Measurements from ENCODE around the gene GAB2. TPM values are rescaled to one million over a fixed set of nuclear protein-coding genes. Genes with fewer than 3 reads are reported as not detected.

The GAB2 gene
- total and polyA plus RNA-seq, 10 of the 15 experiments (the other 5 are each of a cell fraction or from before 2014, with no cell fraction given), result 0.69 to 12.6 (median 3.8) TPM

DNA sequence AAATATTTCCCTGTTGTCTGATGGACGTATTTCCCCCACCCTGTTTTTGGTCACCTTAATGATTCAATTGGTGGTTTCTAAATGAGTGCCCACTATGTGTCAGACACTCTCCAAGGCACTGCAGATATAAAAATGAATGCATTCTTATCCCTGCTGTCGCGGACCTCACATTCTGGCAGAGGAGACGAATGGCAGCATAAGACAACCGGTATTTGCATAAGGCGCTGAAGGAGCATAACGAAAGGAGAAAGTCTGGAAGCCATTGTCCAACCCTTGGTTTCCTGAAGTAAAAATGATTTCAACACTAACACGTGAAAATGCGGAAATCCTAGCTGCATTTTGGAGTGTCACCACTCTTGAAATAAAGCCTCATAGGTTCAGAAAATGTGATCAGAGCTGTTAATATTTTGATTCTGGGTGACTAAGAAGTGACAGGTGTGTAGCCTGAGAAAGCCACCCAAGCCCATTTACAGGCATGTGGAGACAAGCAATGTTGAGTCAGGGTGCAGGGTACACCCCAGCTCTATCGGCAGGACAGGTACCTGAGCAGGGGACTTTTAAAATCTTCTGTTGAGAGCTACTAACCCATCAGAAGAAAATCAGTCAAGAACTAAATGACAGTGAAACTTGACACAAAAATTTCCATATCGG is 10.1 kb upstream of the GAB2 start (continued):
- TF ChIP-seq, protein P1, sequence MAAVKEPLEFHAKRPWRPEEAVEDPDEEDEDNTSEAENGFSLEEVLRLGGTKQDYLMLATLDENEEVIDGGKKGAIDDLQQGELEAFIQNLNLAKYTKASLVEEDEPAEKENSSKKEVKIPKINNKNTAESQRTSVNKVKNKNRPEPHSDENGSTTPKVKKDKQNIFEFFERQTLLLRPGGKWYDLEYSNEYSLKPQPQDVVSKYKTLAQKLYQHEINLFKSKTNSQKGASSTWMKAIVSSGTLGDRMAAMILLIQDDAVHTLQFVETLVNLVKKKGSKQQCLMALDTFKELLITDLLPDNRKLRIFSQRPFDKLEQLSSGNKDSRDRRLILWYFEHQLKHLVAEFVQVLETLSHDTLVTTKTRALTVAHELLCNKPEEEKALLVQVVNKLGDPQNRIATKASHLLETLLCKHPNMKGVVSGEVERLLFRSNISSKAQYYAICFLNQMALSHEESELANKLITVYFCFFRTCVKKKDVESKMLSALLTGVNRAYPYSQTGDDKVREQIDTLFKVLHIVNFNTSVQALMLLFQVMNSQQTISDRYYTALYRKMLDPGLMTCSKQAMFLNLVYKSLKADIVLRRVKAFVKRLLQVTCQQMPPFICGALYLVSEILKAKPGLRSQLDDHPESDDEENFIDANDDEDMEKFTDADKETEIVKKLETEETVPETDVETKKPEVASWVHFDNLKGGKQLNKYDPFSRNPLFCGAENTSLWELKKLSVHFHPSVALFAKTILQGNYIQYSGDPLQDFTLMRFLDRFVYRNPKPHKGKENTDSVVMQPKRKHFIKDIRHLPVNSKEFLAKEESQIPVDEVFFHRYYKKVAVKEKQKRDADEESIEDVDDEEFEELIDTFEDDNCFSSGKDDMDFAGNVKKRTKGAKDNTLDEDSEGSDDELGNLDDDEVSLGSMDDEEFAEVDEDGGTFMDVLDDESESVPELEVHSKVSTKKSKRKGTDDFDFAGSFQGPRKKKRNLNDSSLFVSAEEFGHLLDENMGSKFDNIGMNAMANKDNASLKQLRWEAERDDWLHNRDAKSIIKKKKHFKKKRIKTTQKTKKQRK (IDR thresholded peaks at IDR 0.05; ENCODE audit: low read depth, low read length), result no peak
- TF ChIP-seq ESRRA (IDR thresholded peaks at IDR 0.05; ENCODE audit: low read length) (no peak), CREB1 (IDR thresholded peaks at IDR 0.05; ENCODE audit: low read depth) (peak; percentile 35; the same call in 1 of the 2 replicates), MYC (IDR thresholded peaks at IDR 0.05; ENCODE audit: insufficient read depth, insufficient read length, insufficient replicate concordance, low read length, severe bottlenecking) (no peak), PAX5 (IDR thresholded peaks at IDR 0.05; ENCODE audit: borderline replicate concordance, low read depth, low read length) (no peak), ZNF687 (IDR thresholded peaks at IDR 0.05) (no peak), TCF7 (IDR thresholded peaks at IDR 0.05; ENCODE audit: borderline replicate concordance) (0 out of 2 replicates have a peak, but pooled peaks have one; percentile 32), LARP7 (IDR thresholded peaks at IDR 0.05) (no peak), SUZ12 (IDR thresholded peaks at IDR 0.05; ENCODE audit: unreplicated experiment) (no peak), SMC3 (IDR thresholded peaks at IDR 0.05; ENCODE audit: borderline replicate concordance, low read length) (no peak), NR2C1 (IDR thresholded peaks at IDR 0.05) (no peak), ZBTB4 (CRISPR knock-in tag; IDR thresholded peaks at IDR 0.05) (no peak), ZNF217 (IDR thresholded peaks at IDR 0.05) (no peak), HCFC1 (IDR thresholded peaks at IDR 0.05; ENCODE audit: low read length) (no peak)
- TF ChIP-seq, protein P2, sequence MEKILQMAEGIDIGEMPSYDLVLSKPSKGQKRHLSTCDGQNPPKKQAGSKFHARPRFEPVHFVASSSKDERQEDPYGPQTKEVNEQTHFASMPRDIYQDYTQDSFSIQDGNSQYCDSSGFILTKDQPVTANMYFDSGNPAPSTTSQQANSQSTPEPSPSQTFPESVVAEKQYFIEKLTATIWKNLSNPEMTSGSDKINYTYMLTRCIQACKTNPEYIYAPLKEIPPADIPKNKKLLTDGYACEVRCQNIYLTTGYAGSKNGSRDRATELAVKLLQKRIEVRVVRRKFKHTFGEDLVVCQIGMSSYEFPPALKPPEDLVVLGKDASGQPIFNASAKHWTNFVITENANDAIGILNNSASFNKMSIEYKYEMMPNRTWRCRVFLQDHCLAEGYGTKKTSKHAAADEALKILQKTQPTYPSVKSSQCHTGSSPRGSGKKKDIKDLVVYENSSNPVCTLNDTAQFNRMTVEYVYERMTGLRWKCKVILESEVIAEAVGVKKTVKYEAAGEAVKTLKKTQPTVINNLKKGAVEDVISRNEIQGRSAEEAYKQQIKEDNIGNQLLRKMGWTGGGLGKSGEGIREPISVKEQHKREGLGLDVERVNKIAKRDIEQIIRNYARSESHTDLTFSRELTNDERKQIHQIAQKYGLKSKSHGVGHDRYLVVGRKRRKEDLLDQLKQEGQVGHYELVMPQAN (conservative IDR thresholded peaks at IDR 0.05), result no peak
- TF ChIP-seq, protein P3, sequence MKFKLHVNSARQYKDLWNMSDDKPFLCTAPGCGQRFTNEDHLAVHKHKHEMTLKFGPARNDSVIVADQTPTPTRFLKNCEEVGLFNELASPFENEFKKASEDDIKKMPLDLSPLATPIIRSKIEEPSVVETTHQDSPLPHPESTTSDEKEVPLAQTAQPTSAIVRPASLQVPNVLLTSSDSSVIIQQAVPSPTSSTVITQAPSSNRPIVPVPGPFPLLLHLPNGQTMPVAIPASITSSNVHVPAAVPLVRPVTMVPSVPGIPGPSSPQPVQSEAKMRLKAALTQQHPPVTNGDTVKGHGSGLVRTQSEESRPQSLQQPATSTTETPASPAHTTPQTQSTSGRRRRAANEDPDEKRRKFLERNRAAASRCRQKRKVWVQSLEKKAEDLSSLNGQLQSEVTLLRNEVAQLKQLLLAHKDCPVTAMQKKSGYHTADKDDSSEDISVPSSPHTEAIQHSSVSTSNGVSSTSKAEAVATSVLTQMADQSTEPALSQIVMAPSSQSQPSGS (IDR thresholded peaks at IDR 0.05; ENCODE audit: low read length), result no peak
